GM13977 (cell line): Measurements from ENCODE around the gene TTC33.

Source experiments
- DNase-seq: peaks from one replicate; pipeline ENCODE4 v3.0.0; 2012; ENCODE audit warnings: low spot score
- in situ Hi-C: fragments of 300-500 bp; cut with MboI; formaldehyde crosslinking; loops from one replicate; pipeline ENCODE4 v1.12.0; 2022; ENCODE audit warnings: low sequenced_read_pairs, low pct_unique_long_range_greater_than_20kb, mixed read lengths, inconsistent platforms; ENCODE audit not compliant: unreplicated experiment
- TF ChIP-seq, protein P1 (sequence below): IDR thresholded peaks from 2 replicates; pipeline ENCODE4 v1.5.1; 2012; ENCODE audit warnings: mild to moderate bottlenecking, control low read depth; ENCODE audit not compliant: insufficient read depth; ENCODE audit errors: extremely low read depth, missing control alignments

The TTC33 gene

DNA sequence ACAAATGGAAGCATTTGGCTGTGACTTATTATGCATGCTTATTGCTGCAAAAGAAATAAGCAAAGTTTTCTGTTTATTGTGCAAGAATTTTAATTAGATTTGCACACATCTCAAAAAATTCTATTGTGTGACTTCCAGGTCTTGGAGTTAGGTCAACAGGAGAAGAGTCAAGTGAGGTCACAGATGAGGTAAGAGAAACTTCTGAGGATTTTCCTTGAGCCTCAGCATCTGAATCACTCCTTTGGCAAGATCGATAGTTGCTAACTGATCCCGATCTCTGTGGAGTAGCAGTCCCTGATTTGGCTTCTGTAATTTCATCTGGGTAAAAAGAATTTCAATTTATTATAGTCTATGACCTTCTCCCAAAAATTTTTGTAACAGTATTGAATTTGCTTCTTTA, 6.9 kb upstream of the TTC33 start:
- TF ChIP-seq, protein P1, sequence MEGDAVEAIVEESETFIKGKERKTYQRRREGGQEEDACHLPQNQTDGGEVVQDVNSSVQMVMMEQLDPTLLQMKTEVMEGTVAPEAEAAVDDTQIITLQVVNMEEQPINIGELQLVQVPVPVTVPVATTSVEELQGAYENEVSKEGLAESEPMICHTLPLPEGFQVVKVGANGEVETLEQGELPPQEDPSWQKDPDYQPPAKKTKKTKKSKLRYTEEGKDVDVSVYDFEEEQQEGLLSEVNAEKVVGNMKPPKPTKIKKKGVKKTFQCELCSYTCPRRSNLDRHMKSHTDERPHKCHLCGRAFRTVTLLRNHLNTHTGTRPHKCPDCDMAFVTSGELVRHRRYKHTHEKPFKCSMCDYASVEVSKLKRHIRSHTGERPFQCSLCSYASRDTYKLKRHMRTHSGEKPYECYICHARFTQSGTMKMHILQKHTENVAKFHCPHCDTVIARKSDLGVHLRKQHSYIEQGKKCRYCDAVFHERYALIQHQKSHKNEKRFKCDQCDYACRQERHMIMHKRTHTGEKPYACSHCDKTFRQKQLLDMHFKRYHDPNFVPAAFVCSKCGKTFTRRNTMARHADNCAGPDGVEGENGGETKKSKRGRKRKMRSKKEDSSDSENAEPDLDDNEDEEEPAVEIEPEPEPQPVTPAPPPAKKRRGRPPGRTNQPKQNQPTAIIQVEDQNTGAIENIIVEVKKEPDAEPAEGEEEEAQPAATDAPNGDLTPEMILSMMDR = no peak
- DNase-seq = no peak

GRCh38 chr5:40757400-40757799, 1.6 kb upstream of the TTC33 start:
- TF ChIP-seq, protein P1 = no peak
- in situ Hi-C loops = no loop called here
- no peak for DNase-seq

More for the DNA sequence above, 6.9 kb upstream of the TTC33 start:
- in situ Hi-C loops = no loop called here

GRCh38 chr5:40755093-40755406, 711 bp downstream of the TTC33 start:
- in situ Hi-C loops = no loop called here
- DNase-seq = peak; percentile 83
- TF ChIP-seq, protein P1 = peak; percentile 75

DNA sequence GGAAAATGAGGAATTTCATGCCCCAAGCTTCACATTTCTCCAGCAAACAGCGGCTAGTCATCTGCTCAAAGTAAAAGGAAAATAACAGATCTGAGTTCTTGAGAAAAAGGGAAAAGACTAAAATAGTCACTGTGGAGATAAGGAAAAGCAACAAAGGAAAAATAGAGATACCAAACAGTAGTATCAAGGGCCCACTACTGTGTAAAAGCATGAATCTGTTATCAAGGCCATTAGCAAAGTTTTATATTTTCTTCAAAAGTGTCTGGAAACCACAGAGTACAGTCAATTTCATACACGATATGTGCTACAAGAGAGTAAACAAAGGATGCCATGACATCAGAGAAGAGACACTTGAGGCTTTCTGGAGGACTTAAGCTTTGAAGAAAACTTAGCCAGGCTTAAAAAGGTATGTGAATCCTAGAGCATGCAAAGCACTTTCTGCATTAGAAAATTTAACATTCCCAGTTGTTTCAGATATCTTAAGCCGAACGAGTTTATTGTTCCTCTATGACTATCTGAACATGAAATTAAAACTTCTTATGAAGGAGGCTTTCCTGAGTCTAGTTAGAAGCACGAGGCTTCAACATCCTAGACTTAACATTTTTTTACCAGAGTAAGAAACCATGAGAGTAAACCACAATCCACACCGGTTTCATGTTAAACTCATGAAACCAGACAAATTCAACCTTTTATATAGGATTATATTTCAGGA, 1.2 kb downstream of the TTC33 start:
- in situ Hi-C loops = no loop called here
- TF ChIP-seq, protein P1 = no peak
- DNase-seq = peak; percentile 41

GRCh38 chr5:40746703-40747102, 9.1 kb downstream of the TTC33 start:
- TF ChIP-seq, protein P1 = no peak
- in situ Hi-C loops = loop anchor here (25.0 kb wide), 1 partner anchor 1159 kb away; no protein-coding TSS in a partner anchor
- DNase-seq = no peak

- in situ Hi-C loops = loop anchor here (25.0 kb wide), 1 partner anchor 1156 kb away; no protein-coding TSS in a partner anchor
- TF ChIP-seq, protein P1 = no peak
- no peak for DNase-seq
Measured at GRCh38 chr5:40743771-40744170, 12.0 kb downstream of the TTC33 start.
